ENCODE data around the gene PTPRN2. TPM values are rescaled to one million over a fixed set of nuclear protein-coding genes. Genes with fewer than 3 reads are reported as not detected.

Gene PTPRN2
- total and polyA plus RNA-seq, 9 of the 15 experiments (the other 6 are each of a cell fraction or from before 2014, with no cell fraction given), result not detected

DNA sequence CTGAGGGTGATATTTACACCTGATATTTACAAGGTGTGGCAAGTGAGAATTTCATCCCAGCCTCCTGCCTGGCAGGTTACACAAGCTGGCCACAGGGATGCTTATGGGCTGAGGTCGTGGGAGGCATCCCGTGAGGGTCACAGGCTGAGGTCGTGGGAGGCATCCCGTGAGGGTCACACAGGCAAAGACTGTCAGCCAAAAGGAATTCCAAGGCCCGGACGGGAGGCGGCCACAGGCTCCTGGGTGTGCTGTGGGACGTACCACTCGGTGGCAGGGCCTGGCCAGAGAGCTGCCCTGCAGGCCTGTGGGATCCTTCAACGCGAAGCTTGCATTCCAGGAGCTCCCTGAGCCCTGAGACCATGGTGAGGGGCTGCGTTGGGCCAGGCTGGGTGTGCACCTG, 790.3 kb downstream of the PTPRN2 start:
- no peak for ATAC-seq
- Histone ChIP-seq H3K36me3 (ENCODE audit: control insufficient read depth, insufficient read depth, low read length) (no peaks in the 10 kb centered on the region), H3K9me1 (ENCODE audit: control insufficient read depth, insufficient read depth, low read length) (no peaks in the 10 kb centered on the region), H3K9me3 (replicated peaks; ENCODE audit: control insufficient read depth, insufficient read depth, low read depth, low read length) (no peaks in the 10 kb centered on the region), H2AFZ (ENCODE audit: low read depth, low read length) (no peak overlapping the region), H3K79me2 (ENCODE audit: control insufficient read depth, insufficient read depth, low read length) (no peaks in the 10 kb centered on the region), H3K4me3 (no peak overlapping the region), H3K4me1 (replicated peaks in 1 of 2; ENCODE audit: control insufficient read depth in 2 of 2, insufficient read depth in 2 of 2, low read length in 2 of 2) (peaks cover 0 to 12% of the 10 kb centered on the region in 2 experiments; a peak in 1 of 5 replicates), H3K27ac (ENCODE audit: extremely low read depth, low read depth, low read length) (no peak overlapping the region), H4K20me1 (replicated peaks; ENCODE audit: control insufficient read depth, insufficient read depth, low read length) (peaks cover 10% of the 10 kb centered on the region), H3K27me3 (ENCODE audit: control insufficient read depth in 2 of 2, insufficient read depth in 2 of 2, low read length in 2 of 2) (peaks cover 67 to 91% of the 10 kb centered on the region in 2 experiments), H3K9ac (ENCODE audit: insufficient read depth in 1 of 2, low read depth in 2 of 2, low read length in 2 of 2) (no peak overlapping the region), H3K4me2 (ENCODE audit: insufficient read depth, low read length) (no peak overlapping the region)
- no peak for DNase-seq (ENCODE audit: extremely low read depth in 1 of 4, low spot score in 3 of 4)
- ChIA-PET CTCF (ENCODE audit: low intra/inter-chr PET ratio) (no interaction called here), POLR2A (interaction anchor here (0.6 kb wide), 1 partner anchor 54 kb away, joined by 4 read pairs; no protein-coding TSS in a partner anchor)
- intact Hi-C loops (cut with micrococcal nuclease), result no loop called here
- in situ Hi-C loops (cut with MboI), result no loop called here
- 0% methylated on average over 12 of the region's 12 CpGs for whole genome bisulfite sequencing (ENCODE audit: insufficient coverage, low coverage, missing lambda C conversion rate)
- no peak for TF ChIP-seq ZNF165 (CRISPR knock-in tag; IDR thresholded peaks at IDR 0.05; ENCODE audit: borderline replicate concordance)
- no peak for TF ChIP-seq E2F1 (CRISPR knock-in tag; IDR thresholded peaks at IDR 0.05)
- no peak for TF ChIP-seq ETS2 (tag; IDR thresholded peaks at IDR 0.05; ENCODE audit: borderline replicate concordance, poor library complexity, severe bottlenecking)
- TF ChIP-seq EP400 (IDR thresholded peaks at IDR 0.05), result no peak
- no peak for TF ChIP-seq LCOR (CRISPR knock-in tag; IDR thresholded peaks at IDR 0.05)
- TF ChIP-seq SP1 (CRISPR knock-in tag; IDR thresholded peaks at IDR 0.05), result no peak
- no peak for TF ChIP-seq NR3C1 (CRISPR knock-in tag; IDR thresholded peaks at IDR 0.05)
- TF ChIP-seq SRSF7 (optimal IDR thresholded peaks at IDR 0.05; ENCODE audit: low read depth, low read length), result no peak
- TF ChIP-seq ZC3H8 (IDR thresholded peaks at IDR 0.05), result no peak
- TF ChIP-seq RBM22 (IDR thresholded peaks at IDR 0.05; ENCODE audit: low read depth, low read length, poor library complexity, severe bottlenecking), result no peak
- TF ChIP-seq ZNF696 (CRISPR knock-in tag; conservative IDR thresholded peaks at IDR 0.05), result no peak
- no peak for TF ChIP-seq ZNF699 (CRISPR knock-in tag; IDR thresholded peaks at IDR 0.05; ENCODE audit: insufficient replicate concordance)
- TF ChIP-seq HNRNPL (IDR thresholded peaks at IDR 0.05; ENCODE audit: low read depth, low read length), result no peak
- FAIRE-seq, result no peak
- BruUV-seq (replicated peaks), result no TSS peak
